PC-9 (cell line): ENCODE data around the gene IL17D. TPM values are rescaled to one million over a fixed set of nuclear protein-coding genes. Genes with fewer than 3 reads are reported as not detected.

Experiments used
- BruUV-seq: library from RNA; stranded (reverse); fragments of 400-500 nt; replicated peaks from 2 replicates; lab custom pipeline; 2021; lab: Mats Ljungman, UMichigan
- CTCF ChIA-PET: fragments of 300-600 bp; sonication (Branson Sonifier 250); formaldehyde crosslinking; loops from one replicate; lab custom pipeline; 2022; ENCODE audit warnings: antibody characterized with exemption; lab: Charles Lee
- POLR2A ChIA-PET: fragments of 300-600 bp; sonication (Branson Sonifier 250); formaldehyde crosslinking; loops from one replicate; lab custom pipeline; 2022; ENCODE audit warnings: antibody characterized with exemption; ENCODE audit not compliant: unreplicated experiment; lab: Charles Lee
- DNase-seq, 2 experiments: peaks; one replicate each; pipeline versions ENCODE4 v3.0.0 to v3.0.0-alpha.2; 2015 to 2022; ENCODE audit warnings: mixed read lengths in 1 of 2
- H2AFZ ChIP-seq: fragments of 200-600 bp; sonication (generic); 2 replicates; pipeline ENCODE4 v1.8.1; 2017; ENCODE audit warnings: antibody characterized with exemption
- H3F3A ChIP-seq: fragments of 200-600 bp; sonication (generic); 2 replicates; pipeline ENCODE4 v1.8.1; 2017; ENCODE audit warnings: antibody characterized with exemption, mild to moderate bottlenecking, low read depth; ENCODE audit not compliant: insufficient read depth
- H3K27ac ChIP-seq: fragments of 200-600 bp; sonication (generic); 2 replicates; pipeline ENCODE4 v1.6.1; 2016; ENCODE audit warnings: mixed run types
- H3K27me3 ChIP-seq: fragments of 200-600 bp; sonication (generic); 2 replicates; pipeline ENCODE4 v1.6.1; 2016; ENCODE audit warnings: low read depth, mixed run types; ENCODE audit not compliant: insufficient read depth
- H3K36me3 ChIP-seq: fragments of 200-600 bp; sonication (generic); 2 replicates; pipeline ENCODE4 v1.6.1; 2016; ENCODE audit warnings: low read depth, mixed run types
- H3K4me1 ChIP-seq: fragments of 200-600 bp; sonication (generic); replicated peaks from 2 replicates; pipeline ENCODE4 v1.6.1; 2016; ENCODE audit warnings: mixed run types; ENCODE audit not compliant: insufficient read depth
- H3K4me2 ChIP-seq: fragments of 200-600 bp; sonication (generic); 2 replicates; pipeline ENCODE4 v1.6.1; 2017; ENCODE audit warnings: mixed run types
- H3K4me3 ChIP-seq: fragments of 200-600 bp; sonication (generic); 2 replicates; pipeline ENCODE4 v1.6.1; 2016; ENCODE audit warnings: mixed run types
- H3K79me2 ChIP-seq: fragments of 200-600 bp; sonication (generic); 2 replicates; pipeline ENCODE4 v1.6.1; 2017; ENCODE audit warnings: low read depth, mixed run types
- H3K9me2 ChIP-seq: fragments of 200-600 bp; sonication (generic); 2 replicates; pipeline ENCODE4 v1.8.1; 2017; ENCODE audit warnings: mild to moderate bottlenecking; ENCODE audit not compliant: insufficient read depth
- H3K9me3 ChIP-seq: fragments of 200-600 bp; sonication (generic); 2 replicates; pipeline ENCODE4 v1.8.1; 2016; ENCODE audit warnings: low read depth; ENCODE audit not compliant: insufficient read depth
- H4K20me1 ChIP-seq: fragments of 200-600 bp; sonication (generic); 2 replicates; pipeline ENCODE4 v1.8.1; 2017; ENCODE audit not compliant: insufficient read depth
- CTCF ChIP-seq: fragments of 200-600 bp; sonication (generic); conservative IDR thresholded peaks from 2 replicates; pipeline ENCODE4 v1.6.1; 2017; ENCODE audit warnings: mixed run types, antibody characterized with exemption, mild to moderate bottlenecking, moderate library complexity
- EZH2 ChIP-seq: fragments of 200-600 bp; sonication (generic); IDR thresholded peaks from 2 replicates; pipeline ENCODE4 v1.8.0; 2017; ENCODE audit warnings: antibody characterized with exemption, low read depth
- intact Hi-C: fragments of 100-400 bp; cut with micrococcal nuclease; formaldehyde crosslinking; loops from one replicate; pipeline ENCODE4 v1.10.0; 2022; ENCODE audit not compliant: unreplicated experiment
- total RNA-seq: library from RNA; stranded (reverse); gene quantifications from 2 replicates; pipeline ENCODE4 v1.2.3, GENCODE V29; 2021

The IL17D gene
- total RNA-seq, 1 experiment from 2014 or later, result 0.37 TPM

GRCh38 chr13:20717581-20718542 is 14.4 kb downstream of the IL17D start:
- POLR2A ChIA-PET, result no interaction called here
- no peak overlapping the region for H3K4me3 ChIP-seq
- H4K20me1 ChIP-seq, result no peaks in the 10 kb centered on the region
- TF ChIP-seq EZH2 (no peak), CTCF (no peak)
- no peak overlapping the region for H3K27ac ChIP-seq
- no peak overlapping the region for H2AFZ ChIP-seq
- no peaks in the 10 kb centered on the region for H3K27me3 ChIP-seq
- no peaks in the 10 kb centered on the region for H3K4me1 ChIP-seq
- H3K9me2 ChIP-seq, result no peaks in the 10 kb centered on the region
- peaks cover 2% of the 10 kb centered on the region for H3F3A ChIP-seq
- intact Hi-C loops, result no loop called here
- CTCF ChIA-PET, result no interaction called here
- no peaks in the 10 kb centered on the region for H3K79me2 ChIP-seq
- H3K4me2 ChIP-seq, result no peak overlapping the region
- no peaks in the 10 kb centered on the region for H3K36me3 ChIP-seq
- DNase-seq, result no peak
- H3K9me3 ChIP-seq, result no peaks in the 10 kb centered on the region
- no TSS peak for BruUV-seq

GRCh38 chr13:20718958-20719566 is 15.6 kb downstream of the IL17D start:
- H2AFZ ChIP-seq, result no peak overlapping the region
- no peaks in the 10 kb centered on the region for H3K9me3 ChIP-seq
- BruUV-seq, result no TSS peak
- no peaks in the 10 kb centered on the region for H3K27me3 ChIP-seq
- DNase-seq, result no peak
- no peaks in the 10 kb centered on the region for H3K9me2 ChIP-seq
- POLR2A ChIA-PET, result no interaction called here
- H3K36me3 ChIP-seq, result no peaks in the 10 kb centered on the region
- no peaks in the 10 kb centered on the region for H3K79me2 ChIP-seq
- no peak overlapping the region for H3K4me3 ChIP-seq
- no peaks in the 10 kb centered on the region; the same call in 1 of the 2 replicates for H3F3A ChIP-seq
- H3K27ac ChIP-seq, result no peak overlapping the region
- H3K4me2 ChIP-seq, result no peak overlapping the region
- CTCF ChIA-PET, result no interaction called here
- H3K4me1 ChIP-seq, result no peaks in the 10 kb centered on the region
- H4K20me1 ChIP-seq, result no peaks in the 10 kb centered on the region
- TF ChIP-seq EZH2 (no peak), CTCF (no peak)
- intact Hi-C loops, result no loop called here

- Histone ChIP-seq H3K4me1 (no peaks in the 10 kb centered on the region), H3K79me2 (no peaks in the 10 kb centered on the region), H3K4me2 (no peak overlapping the region), H3K9me2 (no peaks in the 10 kb centered on the region), H3K9me3 (no peaks in the 10 kb centered on the region), H2AFZ (no peak overlapping the region), H3K27ac (no peak overlapping the region), H3F3A (no peaks in the 10 kb centered on the region; the same call in 1 of the 2 replicates), H3K36me3 (no peaks in the 10 kb centered on the region), H3K27me3 (no peaks in the 10 kb centered on the region), H3K4me3 (no peak overlapping the region), H4K20me1 (no peaks in the 10 kb centered on the region)
- intact Hi-C loops, result no loop called here
- CTCF ChIA-PET, result no interaction called here
- POLR2A ChIA-PET, result no interaction called here
- DNase-seq, result no peak
- no TSS peak for BruUV-seq
- no peak for TF ChIP-seq CTCF
- no peak for TF ChIP-seq EZH2
These were observed 16.3 kb downstream of the IL17D start for GRCh38 chr13:20719783-20720182.
